Erythroblast (primary cell): ENCODE results near the gene PRMT7.

ENCODE experiments used
- GATA1 ChIP-seq: IDR thresholded peaks from 2 replicates; pipeline ENCODE4 v1.6.1; 2011; ENCODE audit warnings: low read depth, mild to moderate bottlenecking, control low read depth, low read length, moderate library complexity
- POLR2A ChIP-seq: IDR thresholded peaks from 2 replicates; pipeline ENCODE4 v1.6.1; 2011; ENCODE audit warnings: mild to moderate bottlenecking, low read length

DNA sequence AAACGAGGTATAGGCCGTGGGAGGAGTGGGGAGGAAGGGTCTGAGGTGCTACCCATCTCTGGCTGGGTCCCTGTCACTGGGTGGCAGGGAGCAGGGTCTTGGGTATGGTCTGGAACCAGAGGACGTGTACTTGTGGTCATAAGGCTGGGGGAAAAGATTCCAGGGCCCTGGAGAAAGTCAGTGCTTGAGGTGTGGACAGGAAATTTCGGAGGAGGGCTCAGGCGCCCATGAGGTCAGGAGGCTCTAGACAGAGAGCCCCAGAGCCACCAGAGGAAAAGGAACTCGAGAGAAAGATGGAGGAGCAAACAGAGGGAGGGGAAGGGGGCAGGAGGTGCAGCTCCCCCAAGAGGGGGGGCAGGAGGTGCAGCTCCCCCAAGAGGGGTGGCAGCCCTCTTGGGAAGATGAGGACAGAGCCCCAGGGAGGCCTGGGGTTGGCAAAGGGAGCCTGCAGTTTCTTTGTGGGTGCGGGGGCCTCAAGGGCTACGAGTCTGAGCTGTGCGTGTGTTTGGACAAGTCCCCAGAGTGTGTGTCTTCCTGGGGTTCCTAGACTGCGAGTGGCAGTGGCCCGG lies 47.2 kb upstream of the PRMT7 start:
- TF ChIP-seq POLR2A = no peak
- TF ChIP-seq GATA1 = no peak
